ENCODE data around the gene P2RY1. TPM values are rescaled to one million over a fixed set of nuclear protein-coding genes. Genes with fewer than 3 reads are reported as not detected.

Gene P2RY1
- polyA plus RNA-seq, 1 donor (not counting 4 experiments of a cell fraction or from before 2014, with no cell fraction given): 1.1 TPM

DNA sequence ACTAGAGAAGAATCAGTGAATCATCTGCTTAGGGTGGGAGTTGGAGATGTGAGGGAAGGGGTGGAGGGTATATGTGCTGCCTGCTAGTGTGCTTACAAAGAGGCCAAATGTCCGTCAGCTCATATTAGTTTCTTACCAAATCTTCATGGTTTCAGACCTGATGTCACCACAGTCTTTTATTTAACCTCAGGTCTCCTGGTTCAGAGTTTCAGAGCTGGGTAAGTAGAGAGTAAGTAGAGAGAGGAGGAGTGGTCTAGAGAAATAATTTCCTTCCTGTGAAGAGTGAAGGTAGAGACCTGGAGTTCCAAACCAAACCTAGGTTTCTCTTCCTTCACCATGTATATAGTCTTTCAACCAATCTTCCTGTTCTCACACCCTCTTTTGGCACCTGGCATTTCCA, 17.5 kb upstream of the P2RY1 start:
- TF ChIP-seq EZH2 (IDR thresholded peaks at IDR 0.05; ENCODE audit: low read length): no peak
- TF ChIP-seq, protein P1, sequence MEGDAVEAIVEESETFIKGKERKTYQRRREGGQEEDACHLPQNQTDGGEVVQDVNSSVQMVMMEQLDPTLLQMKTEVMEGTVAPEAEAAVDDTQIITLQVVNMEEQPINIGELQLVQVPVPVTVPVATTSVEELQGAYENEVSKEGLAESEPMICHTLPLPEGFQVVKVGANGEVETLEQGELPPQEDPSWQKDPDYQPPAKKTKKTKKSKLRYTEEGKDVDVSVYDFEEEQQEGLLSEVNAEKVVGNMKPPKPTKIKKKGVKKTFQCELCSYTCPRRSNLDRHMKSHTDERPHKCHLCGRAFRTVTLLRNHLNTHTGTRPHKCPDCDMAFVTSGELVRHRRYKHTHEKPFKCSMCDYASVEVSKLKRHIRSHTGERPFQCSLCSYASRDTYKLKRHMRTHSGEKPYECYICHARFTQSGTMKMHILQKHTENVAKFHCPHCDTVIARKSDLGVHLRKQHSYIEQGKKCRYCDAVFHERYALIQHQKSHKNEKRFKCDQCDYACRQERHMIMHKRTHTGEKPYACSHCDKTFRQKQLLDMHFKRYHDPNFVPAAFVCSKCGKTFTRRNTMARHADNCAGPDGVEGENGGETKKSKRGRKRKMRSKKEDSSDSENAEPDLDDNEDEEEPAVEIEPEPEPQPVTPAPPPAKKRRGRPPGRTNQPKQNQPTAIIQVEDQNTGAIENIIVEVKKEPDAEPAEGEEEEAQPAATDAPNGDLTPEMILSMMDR (optimal IDR thresholded peaks at IDR 0.05 in 1 of 3, IDR thresholded peaks at IDR 0.05 in 1 of 3, conservative IDR thresholded peaks at IDR 0.05 in 1 of 3; ENCODE audit: extremely low read depth in 1 of 3, insufficient read depth in 2 of 3, low read length in 3 of 3): no peak
- H3K9me1 ChIP-seq (ENCODE audit: control insufficient read depth, extremely low read depth, insufficient read depth, low read length): no peaks in the 10 kb centered on the region
- DNase-seq (ENCODE audit: low read depth, low spot score): no peak
- no peak for FAIRE-seq
- H3K27ac ChIP-seq (ENCODE audit: control insufficient read depth, insufficient read depth, low read length): no peak overlapping the region
- H3K4me2 ChIP-seq (ENCODE audit: control insufficient read depth, extremely low read depth, insufficient read depth, low read depth, low read length): no peak overlapping the region
- H2AFZ ChIP-seq (ENCODE audit: control insufficient read depth, low read length): no peak overlapping the region
- dilution Hi-C loops (cut with MboI; ENCODE audit: extremely low pct_ligation_motif_present, low sequenced_read_pairs): no loop called here
- no peaks in the 10 kb centered on the region for H3K4me1 ChIP-seq (ENCODE audit: control insufficient read depth, extremely low read depth, insufficient read depth, low read length)
- no peaks in the 10 kb centered on the region for H3K79me2 ChIP-seq (ENCODE audit: control insufficient read depth, insufficient read depth, low read length)
- no peaks in the 10 kb centered on the region for H3K9me3 ChIP-seq (ENCODE audit: control insufficient read depth, low read depth, low read length)
- H3K4me3 ChIP-seq (ENCODE audit: control insufficient read depth in 2 of 3, extremely low read depth in 1 of 3, insufficient read depth in 2 of 3, low read depth in 1 of 3, low read length in 3 of 3): no peak overlapping the region
- no peaks in the 10 kb centered on the region for H3K27me3 ChIP-seq (ENCODE audit: control insufficient read depth, extremely low read depth, insufficient read depth, low read length)
- H3K9ac ChIP-seq (ENCODE audit: control insufficient read depth, extremely low read depth, insufficient read depth, low read length): no peak overlapping the region
- H4K20me1 ChIP-seq (ENCODE audit: control insufficient read depth, extremely low read depth, insufficient read depth, low read length): no peaks in the 10 kb centered on the region
- no peaks in the 10 kb centered on the region for H3K36me3 ChIP-seq (ENCODE audit: control insufficient read depth in 2 of 2, extremely low read depth in 1 of 2, insufficient read depth in 2 of 2, low read length in 2 of 2)

DNA sequence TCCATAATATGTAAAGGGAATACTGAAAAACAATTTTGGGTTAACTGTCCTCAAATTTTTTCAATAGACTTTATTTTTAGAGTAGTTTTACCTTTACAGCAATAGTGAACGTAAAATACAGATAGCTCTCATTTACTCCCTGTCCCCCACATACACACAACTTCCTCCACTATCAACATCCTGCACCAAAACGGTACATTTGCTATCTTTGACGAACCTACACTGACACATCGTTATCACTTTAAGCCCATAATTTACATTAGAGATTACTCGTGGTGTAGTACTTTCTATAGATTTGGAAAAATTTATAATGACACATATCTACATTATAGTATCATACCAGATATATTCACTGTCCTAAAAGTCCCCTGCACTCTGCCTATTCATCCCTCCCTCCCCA, 16.9 kb upstream of the P2RY1 start:
- no peak for DNase-seq (ENCODE audit: low read depth, low spot score)
- Histone ChIP-seq H3K9ac (ENCODE audit: control insufficient read depth, extremely low read depth, insufficient read depth, low read length) (no peak overlapping the region), H2AFZ (ENCODE audit: control insufficient read depth, low read length) (no peak overlapping the region), H3K36me3 (ENCODE audit: control insufficient read depth in 2 of 2, extremely low read depth in 1 of 2, insufficient read depth in 2 of 2, low read length in 2 of 2) (no peaks in the 10 kb centered on the region), H3K4me2 (ENCODE audit: control insufficient read depth, extremely low read depth, insufficient read depth, low read depth, low read length) (no peak overlapping the region), H3K79me2 (ENCODE audit: control insufficient read depth, insufficient read depth, low read length) (no peaks in the 10 kb centered on the region), H3K4me1 (ENCODE audit: control insufficient read depth, extremely low read depth, insufficient read depth, low read length) (no peaks in the 10 kb centered on the region), H3K9me3 (ENCODE audit: control insufficient read depth, low read depth, low read length) (no peaks in the 10 kb centered on the region), H3K9me1 (ENCODE audit: control insufficient read depth, extremely low read depth, insufficient read depth, low read length) (no peaks in the 10 kb centered on the region), H3K4me3 (ENCODE audit: control insufficient read depth in 2 of 3, extremely low read depth in 1 of 3, insufficient read depth in 2 of 3, low read depth in 1 of 3, low read length in 3 of 3) (no peak overlapping the region), H3K27ac (ENCODE audit: control insufficient read depth, insufficient read depth, low read length) (no peak overlapping the region), H3K27me3 (ENCODE audit: control insufficient read depth, extremely low read depth, insufficient read depth, low read length) (no peaks in the 10 kb centered on the region), H4K20me1 (ENCODE audit: control insufficient read depth, extremely low read depth, insufficient read depth, low read length) (no peaks in the 10 kb centered on the region)
- FAIRE-seq: no peak
- TF ChIP-seq, protein P1 (optimal IDR thresholded peaks at IDR 0.05 in 1 of 3, IDR thresholded peaks at IDR 0.05 in 1 of 3, conservative IDR thresholded peaks at IDR 0.05 in 1 of 3; ENCODE audit: extremely low read depth in 1 of 3, insufficient read depth in 2 of 3, low read length in 3 of 3): no peak
- TF ChIP-seq EZH2 (IDR thresholded peaks at IDR 0.05; ENCODE audit: low read length): no peak
- dilution Hi-C loops (cut with MboI; ENCODE audit: extremely low pct_ligation_motif_present, low sequenced_read_pairs): no loop called here
